SK-MEL-5 (cell line): Measurements from ENCODE around the gene DARS1. TPM values are rescaled to one million over a fixed set of nuclear protein-coding genes. Genes with fewer than 3 reads are reported as not detected.
"Not testable (repeated sequence)": the region's sequence is repeated elsewhere in the genome, so short reads cannot be mapped to it uniquely, and the experiment has no call there.

Source experiments
- DNase-seq: peaks from one replicate; pipeline ENCODE4 v3.0.0-alpha.2; 2016; ENCODE audit warnings: low read depth, low spot score
- in situ Hi-C: cut with HindIII; loops from 2 replicates; pipeline ENCODE4 v1.10.0; 2016; ENCODE audit warnings: low sequenced_read_pairs, high pct_unique_total_duplicates, low pct_unique_long_range_greater_than_20kb
- total RNA-seq: library from RNA; depleted of rRNA; stranded (reverse); fragments of >200 nt; shearing (Covaris generic); gene quantifications from 2 replicates; pipeline ENCODE4 v1.2.3, GENCODE V29; 2014

DARS1 gene
- total RNA-seq, 1 experiment from 2014 or later = 145 TPM

GRCh38 chr2:135925571-135925970 is 59.9 kb downstream of the DARS1 start:
- in situ Hi-C loops = no loop called here
- no peak for DNase-seq

GRCh38 chr2:135916207-135916606 is 69.2 kb downstream of the DARS1 start:
- in situ Hi-C loops = no loop called here
- DNase-seq = peak; percentile 46

GRCh38 chr2:135914485-135914884 is 70.9 kb downstream of the DARS1 start:
- in situ Hi-C loops = no loop called here
- no peak for DNase-seq

- DNase-seq = peak; percentile 58
- in situ Hi-C loops = no loop called here
These were observed 71.6 kb downstream of the DARS1 start for GRCh38 chr2:135913727-135914365.

GRCh38 chr2:135909976-135910375 is 75.5 kb downstream of the DARS1 start:
- in situ Hi-C loops = no loop called here
- no peak for DNase-seq

GRCh38 chr2:135905679-135906078 is 79.7 kb downstream of the DARS1 start:
- DNase-seq = no peak
- in situ Hi-C loops = no loop called here

- in situ Hi-C loops = no loop called here
- DNase-seq = no peak
These were observed 81.0 kb downstream of the DARS1 start for GRCh38 chr2:135904341-135904989.

- no peak for DNase-seq
- in situ Hi-C loops = no loop called here
These were observed 81.8 kb downstream of the DARS1 start for GRCh38 chr2:135903650-135904049.

- in situ Hi-C loops = no loop called here
- DNase-seq = peak; percentile 16
These were observed 85.9 kb downstream of the DARS1 start for GRCh38 chr2:135899567-135899966.

- DNase-seq = no peak
- in situ Hi-C loops = no loop called here
These were observed 87.1 kb downstream of the DARS1 start for GRCh38 chr2:135898234-135898786.

GRCh38 chr2:135894930-135895329 is 90.5 kb downstream of the DARS1 start:
- in situ Hi-C loops = no loop called here
- no peak for DNase-seq

GRCh38 chr2:135893374-135893794 is 92.0 kb downstream of the DARS1 start:
- in situ Hi-C loops = no loop called here
- no peak for DNase-seq

GRCh38 chr2:135890835-135891234 is 94.6 kb downstream of the DARS1 start:
- no peak for DNase-seq
- in situ Hi-C loops = no loop called here

GRCh38 chr2:135890149-135890548 is 95.3 kb downstream of the DARS1 start:
- DNase-seq = no peak
- in situ Hi-C loops = no loop called here

GRCh38 chr2:135888587-135888986 is 96.8 kb downstream of the DARS1 start:
- in situ Hi-C loops = not testable (repeated sequence)

GRCh38 chr2:135885709-135886108 is 99.7 kb downstream of the DARS1 start:
- in situ Hi-C loops = no loop called here
- DNase-seq = no peak

More at GRCh38 chr2:135888587-135888986, 96.8 kb downstream of the DARS1 start:
- DNase-seq = not testable (repeated sequence)

GRCh38 chr2:135882415-135882814 is 103.0 kb downstream of the DARS1 start:
- in situ Hi-C loops = no loop called here
- no peak for DNase-seq

- DNase-seq, in situ Hi-C loops: not testable (repeated sequence)
These were observed 108.7 kb downstream of the DARS1 start for GRCh38 chr2:135876770-135877169.
